ENCODE data around the gene COL6A3. TPM values are rescaled to one million over a fixed set of nuclear protein-coding genes. Genes with fewer than 3 reads are reported as not detected.

Gene COL6A3
- total RNA-seq, 4 donors from 2014 or later, result 43.1 to 204 (median 62.4) TPM

- no peak for DNase-seq (ENCODE audit: low spot score in 2 of 2)
- intact Hi-C loops (cut with DNase I; ENCODE audit: low total_unique reads), result loop anchor here (10.0 kb wide), 1 partner anchor 230 kb away; no protein-coding TSS in a partner anchor
- no peak overlapping the region for H3K4me3 ChIP-seq (ENCODE audit: low read depth, poor library complexity, severe bottlenecking)
- 56 to 57% methylated on average over 13 of the region's 13 CpGs for WGBS, 2 donors
- TF ChIP-seq POLR2A (IDR thresholded peaks at IDR 0.05), result no peak
- TF ChIP-seq, protein P1, sequence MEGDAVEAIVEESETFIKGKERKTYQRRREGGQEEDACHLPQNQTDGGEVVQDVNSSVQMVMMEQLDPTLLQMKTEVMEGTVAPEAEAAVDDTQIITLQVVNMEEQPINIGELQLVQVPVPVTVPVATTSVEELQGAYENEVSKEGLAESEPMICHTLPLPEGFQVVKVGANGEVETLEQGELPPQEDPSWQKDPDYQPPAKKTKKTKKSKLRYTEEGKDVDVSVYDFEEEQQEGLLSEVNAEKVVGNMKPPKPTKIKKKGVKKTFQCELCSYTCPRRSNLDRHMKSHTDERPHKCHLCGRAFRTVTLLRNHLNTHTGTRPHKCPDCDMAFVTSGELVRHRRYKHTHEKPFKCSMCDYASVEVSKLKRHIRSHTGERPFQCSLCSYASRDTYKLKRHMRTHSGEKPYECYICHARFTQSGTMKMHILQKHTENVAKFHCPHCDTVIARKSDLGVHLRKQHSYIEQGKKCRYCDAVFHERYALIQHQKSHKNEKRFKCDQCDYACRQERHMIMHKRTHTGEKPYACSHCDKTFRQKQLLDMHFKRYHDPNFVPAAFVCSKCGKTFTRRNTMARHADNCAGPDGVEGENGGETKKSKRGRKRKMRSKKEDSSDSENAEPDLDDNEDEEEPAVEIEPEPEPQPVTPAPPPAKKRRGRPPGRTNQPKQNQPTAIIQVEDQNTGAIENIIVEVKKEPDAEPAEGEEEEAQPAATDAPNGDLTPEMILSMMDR (IDR thresholded peaks at IDR 0.05), result no peak
Observed at GRCh38 chr2:237405006-237405559, 8.9 kb downstream of the COL6A3 start.

DNA sequence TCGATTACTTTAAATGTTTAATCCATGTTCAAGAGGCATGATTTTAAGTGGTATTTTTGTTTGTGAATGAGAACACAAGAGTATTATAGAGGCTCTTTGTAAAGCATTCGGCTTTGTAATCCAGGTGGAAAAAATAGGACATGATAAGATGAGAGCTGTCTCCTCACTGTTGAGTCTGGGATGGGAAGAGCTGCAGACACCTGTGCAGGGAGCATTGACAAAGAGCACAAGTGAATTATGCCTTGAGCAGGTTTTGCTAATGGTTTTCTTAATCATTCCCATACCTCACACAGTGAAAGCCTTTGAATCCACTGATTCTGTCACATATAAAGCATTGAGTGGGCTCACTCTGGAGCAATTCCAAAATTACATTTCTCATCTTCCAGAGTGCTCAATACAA lies 9.6 kb downstream of the COL6A3 start:
- TF ChIP-seq, protein P1 (IDR thresholded peaks at IDR 0.05), result no peak
- TF ChIP-seq POLR2A (IDR thresholded peaks at IDR 0.05), result no peak
- intact Hi-C loops (cut with DNase I; ENCODE audit: low total_unique reads), result loop anchor here (10.0 kb wide), 1 partner anchor 230 kb away; no protein-coding TSS in a partner anchor
- no peak for DNase-seq (ENCODE audit: low spot score in 2 of 2)
- H3K4me3 ChIP-seq (ENCODE audit: low read depth, poor library complexity, severe bottlenecking), result no peak overlapping the region
- 57 to 61% methylated on average over 2 of the region's 2 CpGs for WGBS, 2 donors

- no peak overlapping the region for H3K4me3 ChIP-seq (ENCODE audit: low read depth, poor library complexity, severe bottlenecking)
- no peak for TF ChIP-seq POLR2A (IDR thresholded peaks at IDR 0.05)
- TF ChIP-seq, protein P1 (IDR thresholded peaks at IDR 0.05), result no peak
- intact Hi-C loops (cut with DNase I; ENCODE audit: low total_unique reads), result loop anchor here (10.0 kb wide), 1 partner anchor 228 kb away; no protein-coding TSS in a partner anchor
- WGBS, 2 donors, result 73 to 82% methylated on average over 11 of the region's 11 CpGs
- DNase-seq (ENCODE audit: low spot score in 2 of 2), result no peak
Observed at GRCh38 chr2:237403024-237403882, 10.7 kb downstream of the COL6A3 start.

DNA sequence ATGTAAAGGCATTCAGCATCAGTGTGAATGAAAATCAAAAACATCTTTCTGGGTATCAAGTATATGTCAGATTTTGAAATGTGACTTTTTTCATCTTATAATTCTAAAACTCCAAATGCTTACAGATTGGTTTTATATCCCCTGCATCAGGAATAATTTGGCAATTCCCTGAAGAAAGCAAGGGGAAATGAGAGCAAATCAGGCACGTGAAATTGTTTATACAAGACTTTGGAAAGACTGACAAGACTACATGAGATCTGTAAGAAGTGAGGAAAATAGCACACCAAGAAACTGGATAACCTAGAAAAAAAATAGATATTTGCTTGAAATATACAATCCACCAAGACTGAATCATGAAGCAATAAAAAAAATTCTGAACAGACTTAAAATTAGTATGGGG lies 13.8 kb downstream of the COL6A3 start:
- intact Hi-C loops (cut with DNase I; ENCODE audit: low total_unique reads), result loop anchor here (10.0 kb wide), 1 partner anchor 225 kb away; no protein-coding TSS in a partner anchor
- no peak for DNase-seq (ENCODE audit: low spot score in 2 of 2)
- TF ChIP-seq, protein P1 (IDR thresholded peaks at IDR 0.05), result no peak
- TF ChIP-seq POLR2A (IDR thresholded peaks at IDR 0.05), result no peak
- WGBS, 2 donors, result 63 to 75% methylated on average over 1 of the region's 1 CpG
- no peak overlapping the region for H3K4me3 ChIP-seq (ENCODE audit: low read depth, poor library complexity, severe bottlenecking)

- 87 to 91% methylated on average over 2 of the region's 2 CpGs for WGBS, 2 donors
Observed at GRCh38 chr2:237397072-237397471, 16.9 kb downstream of the COL6A3 start.

More at GRCh38 chr2:237397072-237397471, 16.9 kb downstream of the COL6A3 start:
- TF ChIP-seq POLR2A (IDR thresholded peaks at IDR 0.05), result no peak
- TF ChIP-seq, protein P1 (IDR thresholded peaks at IDR 0.05), result peak in 1 of 3 donors; percentile 23
- DNase-seq (ENCODE audit: low spot score in 2 of 2), result no peak
- intact Hi-C loops (cut with DNase I; ENCODE audit: low total_unique reads), result no loop called here
- no peak overlapping the region for H3K4me3 ChIP-seq (ENCODE audit: low read depth, poor library complexity, severe bottlenecking)

Measured in lower leg skin (tissue), 4 donors.